IPS-20b (cell line): Measurements from ENCODE around the gene NUDT14.

Source experiments
- H3K27ac ChIP-seq: one replicate; pipeline ENCODE4 v1.5.1; 2013; ENCODE audit warnings: low read length
- H3K27me3 ChIP-seq: 2 replicates; pipeline ENCODE4 v1.6.1; 2013; ENCODE audit warnings: mild to moderate bottlenecking, low read length, inconsistent platforms; ENCODE audit not compliant: insufficient read depth
- H3K36me3 ChIP-seq: 2 replicates; pipeline ENCODE4 v1.6.1; 2013; ENCODE audit warnings: low read depth, mild to moderate bottlenecking, inconsistent platforms, low read length, moderate library complexity; ENCODE audit not compliant: insufficient read depth
- H3K4me1 ChIP-seq: 2 replicates; pipeline ENCODE4 v1.6.1; 2013; ENCODE audit warnings: mild to moderate bottlenecking, control low read depth, inconsistent platforms, low read length, moderate library complexity; ENCODE audit not compliant: insufficient read depth
- H3K4me3 ChIP-seq: 2 replicates; pipeline ENCODE4 v1.5.1; 2013; ENCODE audit warnings: mild to moderate bottlenecking, low read length, inconsistent platforms
- H3K9ac ChIP-seq: 2 replicates; pipeline ENCODE4 v1.6.1; 2013; ENCODE audit warnings: low read depth, mild to moderate bottlenecking, inconsistent platforms, low read length, moderate library complexity
- H3K9me3 ChIP-seq: 2 replicates; pipeline ENCODE4 v1.6.1; 2013; ENCODE audit warnings: mild to moderate bottlenecking, low read depth, low read length, inconsistent platforms; ENCODE audit not compliant: insufficient read depth

Gene NUDT14

DNA sequence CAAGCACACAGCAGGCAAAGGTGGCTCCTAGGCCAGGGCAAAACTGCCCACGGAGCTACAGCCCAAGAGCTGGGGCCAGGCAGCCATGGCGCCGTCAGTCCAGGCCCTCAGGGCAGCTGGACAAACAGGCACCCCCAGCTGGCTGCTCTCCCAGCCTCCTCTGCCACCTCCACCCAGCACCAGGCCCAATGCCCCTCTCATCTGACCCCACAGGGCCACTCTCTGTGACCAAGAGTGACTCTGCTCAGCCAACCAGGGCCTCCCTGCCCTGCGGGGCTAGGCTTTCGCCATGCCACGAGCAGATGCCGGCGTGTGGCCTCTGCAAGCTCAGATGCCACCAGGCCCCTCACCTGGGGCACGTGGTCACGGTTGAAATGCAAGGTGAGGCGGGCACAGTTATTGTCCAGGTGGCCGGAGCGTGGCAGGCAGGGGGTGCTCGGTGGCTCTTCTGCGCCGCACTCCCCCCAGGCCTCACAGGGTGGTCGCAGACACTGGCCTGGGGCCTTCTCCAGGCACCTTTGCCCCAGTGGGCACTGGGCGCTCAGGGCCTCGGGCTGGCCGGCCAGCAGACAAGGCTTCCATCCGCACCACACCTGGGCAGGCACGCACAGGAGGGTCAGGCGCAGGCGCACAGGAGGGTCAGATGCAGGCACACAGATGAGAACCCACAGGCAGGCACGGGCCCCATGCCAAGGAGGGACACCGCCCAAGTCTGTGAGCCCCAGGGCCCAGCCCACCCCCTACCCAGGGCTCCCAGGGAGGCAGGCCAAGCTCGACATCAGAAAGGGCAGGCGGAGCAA lies 35.5 kb downstream of the NUDT14 start:
- Histone ChIP-seq H3K4me1 (no peaks in the 10 kb centered on the region), H3K27me3 (no peaks in the 10 kb centered on the region), H3K9me3 (no peaks in the 10 kb centered on the region), H3K27ac (no peak overlapping the region), H3K9ac (no peak overlapping the region), H3K4me3 (no peak overlapping the region), H3K36me3 (no peaks in the 10 kb centered on the region)

DNA sequence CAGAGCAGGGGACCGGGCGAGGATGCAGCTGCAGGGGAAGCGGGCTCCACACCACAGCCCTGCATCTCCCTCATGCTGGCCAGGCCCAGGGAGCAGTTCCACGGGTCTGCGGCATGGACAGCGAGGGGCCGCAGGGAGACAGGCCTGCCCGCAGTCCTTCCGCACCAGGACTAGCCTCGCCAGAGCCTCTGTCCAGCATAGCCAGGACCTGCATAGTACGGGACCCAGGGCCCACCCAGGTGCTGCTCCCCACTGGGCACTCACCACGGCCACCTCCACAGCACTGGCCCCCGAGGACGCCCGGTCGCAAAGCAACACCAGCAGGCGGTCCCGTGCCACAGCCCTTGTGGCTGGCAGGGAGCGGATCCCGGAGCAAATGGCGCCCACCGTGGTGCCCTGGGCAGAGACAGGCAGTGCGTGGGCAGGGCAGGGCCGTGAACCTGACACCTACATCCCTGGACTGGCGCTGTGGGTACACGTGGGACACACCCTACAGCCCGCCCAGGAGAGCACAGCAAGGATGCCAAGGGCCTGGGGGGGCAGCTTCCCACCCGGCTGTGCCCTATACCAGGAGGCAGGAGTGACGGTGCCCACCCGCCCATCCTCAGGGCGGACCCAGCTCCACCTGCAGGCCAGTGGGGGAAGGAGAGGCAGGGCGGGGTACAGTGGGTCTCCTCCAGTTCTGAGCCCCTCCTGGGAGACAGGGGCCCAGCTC lies 36.3 kb downstream of the NUDT14 start:
- H3K9me3 ChIP-seq, result no peaks in the 10 kb centered on the region
- H3K36me3 ChIP-seq, result no peaks in the 10 kb centered on the region
- no peaks in the 10 kb centered on the region for H3K4me1 ChIP-seq
- no peaks in the 10 kb centered on the region for H3K27me3 ChIP-seq
- no peak overlapping the region for H3K27ac ChIP-seq
- no peak overlapping the region for H3K9ac ChIP-seq
- no peak overlapping the region for H3K4me3 ChIP-seq

DNA sequence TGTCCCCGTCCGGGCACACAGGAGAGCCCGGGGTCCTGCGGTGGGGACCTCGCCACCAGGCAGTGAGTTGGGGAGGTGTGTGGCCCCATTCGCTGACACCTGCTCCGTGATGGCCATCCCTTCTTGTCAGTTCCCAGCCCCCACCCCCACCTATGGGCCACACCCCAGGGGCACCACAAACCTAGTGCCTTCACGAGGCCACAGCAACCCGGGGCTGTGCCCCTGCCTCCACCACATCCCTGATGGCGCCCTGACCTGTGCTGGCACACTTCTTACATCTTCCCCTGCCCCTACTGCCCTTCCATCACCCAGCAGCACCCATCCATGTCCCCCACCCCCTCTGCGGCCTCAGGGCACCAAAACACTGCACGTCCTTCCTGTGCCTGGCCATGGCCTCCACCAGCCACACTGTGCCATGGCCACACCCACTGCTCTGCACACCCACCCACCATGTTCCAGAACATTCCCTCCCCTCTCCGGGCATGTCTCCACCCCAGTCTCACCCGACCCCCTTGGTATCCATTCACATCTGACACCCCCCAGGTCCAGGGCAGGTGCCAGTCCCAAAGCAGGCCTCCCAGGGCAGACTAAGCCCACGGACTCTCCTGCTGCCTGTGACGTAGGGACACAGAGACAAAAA lies 37.0 kb downstream of the NUDT14 start:
- Histone ChIP-seq H3K36me3 (no peaks in the 10 kb centered on the region), H3K4me3 (no peak overlapping the region), H3K9me3 (no peaks in the 10 kb centered on the region), H3K4me1 (no peaks in the 10 kb centered on the region), H3K27ac (no peak overlapping the region), H3K27me3 (no peaks in the 10 kb centered on the region), H3K9ac (no peak overlapping the region)

DNA sequence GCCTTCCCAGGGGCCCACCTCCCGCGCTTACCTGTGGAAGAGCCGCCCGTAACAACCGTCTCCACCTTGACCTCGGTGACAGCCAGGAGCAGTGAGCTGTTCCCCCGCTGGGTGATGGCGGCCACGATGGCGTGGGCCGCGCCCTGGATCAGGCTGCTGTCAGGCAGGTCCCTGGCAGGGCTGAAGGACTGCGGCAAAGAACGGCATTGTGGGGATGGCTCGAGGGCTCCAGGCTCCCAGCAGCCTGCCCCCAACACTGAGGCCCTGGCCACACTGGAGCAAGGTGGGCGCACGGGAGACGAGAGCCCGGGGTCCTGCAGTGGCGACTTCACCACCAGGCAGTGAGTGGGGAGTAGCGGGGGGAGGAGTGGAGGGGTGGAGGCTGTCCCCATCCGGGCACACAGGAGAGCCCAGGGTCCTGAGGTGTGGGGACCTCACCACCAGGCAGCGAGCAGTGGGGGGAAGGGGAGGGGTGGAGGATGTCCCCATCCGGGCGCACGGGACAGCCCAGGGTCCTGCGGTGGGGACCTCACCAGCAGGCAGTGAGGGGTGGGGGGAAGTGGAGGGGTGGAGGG lies 37.6 kb downstream of the NUDT14 start:
- H3K27me3 ChIP-seq, result no peaks in the 10 kb centered on the region
- no peaks in the 10 kb centered on the region for H3K4me1 ChIP-seq
- no peaks in the 10 kb centered on the region for H3K9me3 ChIP-seq
- H3K36me3 ChIP-seq, result no peaks in the 10 kb centered on the region
- H3K27ac ChIP-seq, result no peak overlapping the region
- no peak overlapping the region for H3K4me3 ChIP-seq
- no peak overlapping the region for H3K9ac ChIP-seq

DNA sequence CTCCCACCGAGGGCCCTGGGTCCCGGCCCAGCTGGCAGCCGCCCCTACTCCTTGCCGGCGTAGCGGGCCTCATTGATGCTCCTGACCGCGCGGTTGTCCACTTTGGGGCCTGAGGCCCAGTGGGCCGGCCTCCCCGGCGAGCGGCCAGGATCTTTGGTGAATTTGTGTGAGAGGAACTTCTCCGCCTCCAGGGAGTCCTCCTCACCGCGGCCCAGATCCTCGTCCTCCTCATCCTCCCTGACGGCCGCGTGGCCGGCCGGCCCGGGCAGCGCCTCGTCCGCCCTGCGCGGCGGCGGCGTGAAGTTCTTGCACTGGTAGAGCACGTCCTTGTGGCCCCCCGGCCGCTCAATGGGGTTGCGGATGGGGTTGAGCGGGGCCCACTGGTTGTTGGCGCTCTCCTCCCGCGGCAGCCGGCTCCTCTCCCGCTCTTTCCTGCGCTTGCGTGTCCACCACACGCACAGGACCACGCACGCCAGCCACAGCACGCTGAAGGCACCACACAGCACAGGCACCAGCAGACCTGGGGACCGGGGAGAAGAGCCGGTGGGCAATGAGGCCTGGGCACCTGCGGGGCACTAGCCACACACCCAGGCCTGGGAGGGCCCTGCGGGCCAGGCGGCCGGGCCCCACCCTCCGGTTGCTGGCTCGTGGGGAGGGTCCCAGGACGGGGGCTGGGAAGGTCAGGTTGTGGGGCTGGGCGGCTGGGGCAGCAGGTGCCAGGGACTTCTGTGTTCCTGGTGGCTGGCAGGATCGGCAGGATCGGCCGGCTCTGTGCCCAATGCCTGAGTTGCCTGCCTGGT lies 38.3 kb downstream of the NUDT14 start:
- H3K9ac ChIP-seq, result no peak overlapping the region
- H3K9me3 ChIP-seq, result no peaks in the 10 kb centered on the region
- no peaks in the 10 kb centered on the region for H3K27me3 ChIP-seq
- no peak overlapping the region for H3K27ac ChIP-seq
- no peaks in the 10 kb centered on the region for H3K4me1 ChIP-seq
- H3K36me3 ChIP-seq, result no peaks in the 10 kb centered on the region
- H3K4me3 ChIP-seq, result no peak overlapping the region

DNA sequence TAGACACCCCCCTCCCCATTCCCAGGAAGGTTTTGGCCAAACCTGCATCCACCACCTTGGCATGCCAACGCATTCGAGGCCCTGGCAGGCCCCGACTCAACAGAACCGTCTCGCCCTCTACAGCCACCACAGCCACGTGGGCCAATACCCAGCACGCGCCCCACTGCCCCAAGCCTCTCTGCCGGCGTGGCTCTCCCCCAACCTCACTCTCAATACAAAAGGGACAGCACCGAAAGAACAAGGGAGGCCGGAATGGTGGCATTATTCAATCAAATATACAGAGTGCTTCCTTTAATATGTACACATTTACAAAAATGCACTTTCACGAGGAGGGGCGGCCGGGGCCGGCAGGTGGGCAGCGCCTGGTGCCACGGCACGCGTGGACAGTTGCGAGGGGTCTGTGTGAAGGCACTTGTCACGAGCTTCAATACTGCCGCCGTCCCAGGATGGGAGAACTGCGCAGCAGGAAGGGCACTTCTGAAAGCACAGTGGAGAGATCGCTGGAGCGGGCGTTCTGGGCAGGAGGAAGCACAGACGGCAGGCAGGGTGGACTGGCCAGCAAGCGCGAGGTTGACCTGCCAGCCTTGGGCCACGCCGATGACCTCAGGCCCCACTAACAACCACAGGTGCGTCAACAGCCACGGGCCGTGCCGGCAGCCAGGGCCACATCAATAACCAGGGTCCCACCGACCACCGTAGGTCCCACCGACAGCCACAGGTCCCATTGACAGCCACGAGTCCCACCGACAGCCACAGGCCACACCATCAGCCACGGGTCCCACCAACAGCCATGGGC lies 39.4 kb downstream of the NUDT14 start:
- no peaks in the 10 kb centered on the region for H3K4me1 ChIP-seq
- no peaks in the 10 kb centered on the region for H3K36me3 ChIP-seq
- H3K27me3 ChIP-seq, result no peaks in the 10 kb centered on the region
- H3K27ac ChIP-seq, result no peak overlapping the region
- no peaks in the 10 kb centered on the region for H3K9me3 ChIP-seq
- no peak overlapping the region for H3K9ac ChIP-seq
- H3K4me3 ChIP-seq, result no peak overlapping the region

DNA sequence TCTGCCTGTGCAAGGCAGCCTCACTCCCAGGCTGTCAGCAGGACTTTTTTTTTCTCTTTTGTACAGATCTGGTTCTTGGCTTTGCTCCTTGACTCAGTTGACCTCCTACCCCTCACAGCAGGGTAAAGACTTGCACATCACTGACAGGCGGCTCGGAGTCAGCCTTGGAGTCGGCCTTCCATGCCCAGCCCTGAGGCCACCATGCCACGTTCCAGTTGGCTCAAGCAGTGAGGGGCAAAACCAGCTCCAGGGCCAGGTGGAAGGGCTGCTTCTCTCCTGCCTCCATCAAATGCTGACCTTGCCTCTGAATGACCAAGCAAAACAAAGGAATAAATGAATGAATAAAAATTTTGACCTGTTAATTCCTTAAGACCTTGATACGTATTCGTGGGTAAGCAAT lies 40.1 kb downstream of the NUDT14 start:
- no peaks in the 10 kb centered on the region for H3K36me3 ChIP-seq

DNA sequence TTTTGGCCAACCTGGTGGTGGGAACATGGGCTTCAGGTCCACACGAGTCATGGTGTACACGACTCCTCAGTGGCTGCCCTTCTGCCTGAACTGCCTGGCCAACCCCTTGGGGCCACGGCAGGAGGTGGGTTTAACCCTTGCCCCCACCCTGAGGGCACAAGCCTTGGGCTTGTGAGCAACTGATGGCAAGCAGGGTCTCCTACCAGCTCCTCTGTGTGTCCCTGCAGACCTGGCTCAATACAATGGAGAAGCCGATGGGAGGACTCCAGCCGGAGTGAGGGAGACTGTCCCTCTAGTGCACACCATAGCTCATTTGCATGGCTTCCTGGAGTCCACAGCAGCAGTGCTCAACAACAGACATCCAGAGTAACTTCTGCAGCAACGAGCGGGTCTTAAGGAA lies 40.5 kb downstream of the NUDT14 start:
- Histone ChIP-seq H3K4me1 (no peaks in the 10 kb centered on the region), H3K27ac (no peak overlapping the region), H3K36me3 (no peaks in the 10 kb centered on the region)

More for the DNA sequence above, 40.1 kb downstream of the NUDT14 start:
- no peak overlapping the region for H3K9ac ChIP-seq
- H3K4me3 ChIP-seq, result no peak overlapping the region
- no peak overlapping the region for H3K27ac ChIP-seq
- no peaks in the 10 kb centered on the region for H3K4me1 ChIP-seq
- H3K27me3 ChIP-seq, result no peaks in the 10 kb centered on the region
- no peaks in the 10 kb centered on the region for H3K9me3 ChIP-seq

DNA sequence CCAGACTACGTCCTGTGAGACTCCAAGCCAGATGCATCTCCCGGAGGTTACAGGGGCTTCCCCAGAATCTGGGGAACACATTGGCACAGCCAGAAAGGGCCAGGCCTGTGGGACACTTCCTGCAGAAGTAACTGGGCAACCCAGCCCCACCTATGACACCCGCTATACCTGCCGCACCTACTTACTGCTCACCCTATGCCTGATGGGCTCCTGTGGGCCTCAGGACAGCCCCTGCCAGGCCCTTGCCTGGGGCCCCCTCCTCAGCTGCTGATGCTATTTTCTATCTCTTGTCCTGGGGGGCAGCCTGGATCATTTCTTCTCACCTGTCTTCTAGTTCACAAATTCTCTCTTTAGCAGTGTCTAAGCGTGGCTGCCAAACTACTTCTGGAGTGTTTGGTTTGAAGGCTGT lies 41.3 kb downstream of the NUDT14 start:
- Histone ChIP-seq H3K4me1 (no peaks in the 10 kb centered on the region), H3K27me3 (no peaks in the 10 kb centered on the region), H3K36me3 (no peaks in the 10 kb centered on the region), H3K9ac (no peak overlapping the region), H3K27ac (no peak overlapping the region), H3K4me3 (no peak overlapping the region), H3K9me3 (no peaks in the 10 kb centered on the region)

More for the DNA sequence above, 40.5 kb downstream of the NUDT14 start:
- Histone ChIP-seq H3K4me3 (no peak overlapping the region), H3K9ac (no peak overlapping the region), H3K27me3 (no peaks in the 10 kb centered on the region), H3K9me3 (no peaks in the 10 kb centered on the region)

DNA sequence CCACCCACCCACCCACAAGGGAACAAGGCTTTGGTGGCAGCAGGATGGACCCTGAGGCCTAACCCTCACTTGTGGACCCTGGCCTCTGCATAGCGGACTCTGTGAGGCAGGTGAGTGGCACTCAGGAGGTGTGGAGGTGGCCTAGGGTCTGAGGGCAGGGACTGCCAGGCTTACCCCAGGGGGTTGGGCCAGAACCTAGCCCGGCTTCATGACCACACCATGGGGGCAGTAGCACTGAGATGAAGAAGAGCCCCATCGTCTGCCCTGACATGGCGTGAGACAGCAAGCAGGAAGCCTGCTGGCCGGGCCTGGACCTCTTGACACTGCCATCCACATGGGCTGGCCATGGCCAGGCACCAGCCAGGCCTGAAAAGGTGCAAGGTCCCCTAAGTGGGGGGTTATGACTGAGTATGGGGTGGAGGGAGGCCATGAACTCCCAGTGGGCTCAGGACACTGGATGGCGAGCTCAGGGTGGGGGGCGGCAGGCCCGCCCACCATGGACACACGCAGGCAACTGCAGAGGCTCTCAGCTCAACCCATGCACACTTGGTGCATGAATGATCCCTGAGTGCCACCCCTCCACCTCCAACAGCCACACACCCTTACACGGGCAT lies 41.8 kb downstream of the NUDT14 start:
- Histone ChIP-seq H3K4me3 (no peak overlapping the region), H3K9me3 (no peaks in the 10 kb centered on the region), H3K9ac (no peak overlapping the region), H3K27ac (no peak overlapping the region), H3K36me3 (no peaks in the 10 kb centered on the region), H3K27me3 (no peaks in the 10 kb centered on the region), H3K4me1 (no peaks in the 10 kb centered on the region)
